Psoas muscle (tissue), 8 donors: ENCODE data around the gene TUBE1. TPM values are rescaled to one million over a fixed set of nuclear protein-coding genes. Genes with fewer than 3 reads are reported as not detected.

Source experiments
- ATAC-seq, 4 donors: fragments of 200-7000 bp; cut with Tn5 transposase; one replicate each; pipeline ENCODE4 v1.9.1; 2020; ENCODE audit warnings: moderate library complexity in 3 of 4, mild to moderate bottlenecking in 2 of 4
- DNase-seq, 2 donors: peaks; one replicate each; pipeline ENCODE4 v3.0.0-alpha.2; 2020
- H3K27ac ChIP-seq: fragments of 200-600 bp; one replicate; pipeline ENCODE4 v1.8.0; 2022
- H3K27me3 ChIP-seq, 3 donors: fragments of 200-600 bp in 1 of 3; one replicate each; pipeline versions ENCODE4 v1.6.1 to v1.8.0; 2013 to 2022; ENCODE audit warnings: low read length in 2 of 3, mild to moderate bottlenecking in 2 of 3, moderate library complexity in 1 of 3; ENCODE audit not compliant: insufficient read depth in 3 of 3
- H3K36me3 ChIP-seq, 2 donors: fragments of 200-600 bp in 1 of 2; one replicate each; pipeline versions ENCODE4 v1.6.1 to v1.8.0; 2013 to 2022; ENCODE audit warnings: low read depth in 1 of 2, mild to moderate bottlenecking in 1 of 2, moderate library complexity in 1 of 2; ENCODE audit not compliant: insufficient read depth in 1 of 2
- H3K4me1 ChIP-seq: fragments of 200-600 bp; one replicate; pipeline ENCODE4 v1.8.0; 2022
- H3K4me3 ChIP-seq: fragments of 200-600 bp; one replicate; pipeline ENCODE4 v1.8.0; 2022; ENCODE audit warnings: mild to moderate bottlenecking
- H3K9me3 ChIP-seq: fragments of 200-600 bp; one replicate; pipeline ENCODE4 v1.8.0; 2022
- CTCF ChIP-seq: fragments of 200-600 bp; IDR thresholded peaks from one replicate; pipeline ENCODE4 v1.8.0; 2022; ENCODE audit warnings: antibody characterized with exemption
- WGBS, 3 donors: extraction: QIAGEN DNeasy Blood & Tissue Kit; methylation state at CpG; one replicate each; pipeline versions ENCODE4 v1.1.6 to v1.1.7; 2013; 5-methylcytosine and 5-hydroxymethylcytosine counted together
- intact Hi-C, 2 donors: fragments of 100-400 bp; cut with DNase I; formaldehyde crosslinking; loops; one replicate each; pipeline versions ENCODE4 v1.11.0 to v1.14.2; 2022
- polyA plus RNA-seq, 3 donors: library from polyadenylated mRNA; stranded (reverse); fragments of 200-250 nt; gene quantifications; one replicate each; pipeline ENCODE4 v1.2.3, GENCODE V29; 2013
- total RNA-seq, 4 donors: library from RNA; stranded (reverse); fragmentation: NEBNext Ultra II Directional in 2 of 4; extraction: Animal tissue kit (Norgen Biotek cat#: 25700) in 2 of 4; gene quantifications; one replicate each; pipeline versions ENCODE4 v1.2.1 to v1.2.4, GENCODE V29; 2021 to 2023
- donor health status: healthy with polysubstance abuse.
- donor health status: DM: no; HTN: no; CAD: no; lungs with moderate emphysema.
- donor health status: Bipolar disorder and iron deficiency.
- donor health status: healthy.
- donor health status: DM: yes; HTN: yes; CAD: no.
- donor health status: DM: no; HTN: no; CAD: no.
- donor health status: DM: no; HTN: no; CAD: no.
- donor health status: DM: yes; HTN: yes; CAD: no.

TUBE1 gene
- total and polyA plus RNA-seq, 7 donors, result 4.7 to 7.0 (median 5.9) TPM

- ATAC-seq, result no peak
- Histone ChIP-seq H3K9me3 (no peaks in the 10 kb centered on the region), H3K27me3 (no peaks in the 10 kb centered on the region), H3K4me3 (no peak overlapping the region), H3K4me1 (peaks cover 13% of the 10 kb centered on the region), H3K36me3 (no peaks in the 10 kb centered on the region), H3K27ac (no peak overlapping the region)
- no peak for DNase-seq
- intact Hi-C loops, result no loop called here
- TF ChIP-seq CTCF, result no peak
Measured at GRCh38 chr6:112022749-112023148, 64.5 kb downstream of the TUBE1 start.

GRCh38 chr6:112021691-112022310 is 65.5 kb downstream of the TUBE1 start:
- no peak for TF ChIP-seq CTCF
- intact Hi-C loops, result no loop called here
- peaks cover 13% of the 10 kb centered on the region for H3K4me1 ChIP-seq
- 68% methylated on average over 6 of the region's 6 CpGs for WGBS, 3 donors
- H3K27me3 ChIP-seq, result no peaks in the 10 kb centered on the region
- H3K4me3 ChIP-seq, result no peak overlapping the region
- no peak overlapping the region for H3K27ac ChIP-seq
- no peak for DNase-seq
- no peaks in the 10 kb centered on the region for H3K9me3 ChIP-seq
- ATAC-seq, result no peak
- H3K36me3 ChIP-seq, result no peaks in the 10 kb centered on the region

Other genes starting within 250 kb of the TUBE1 start
- 10 to 100 TPM in 3 of 4 donors, 1 to 10 TPM in 1; 9.5 to 27.8 (median 15.0) TPM for gene FYN, start 214.0 kb downstream of the TUBE1 start, total RNA-seq
- 10 to 100 TPM in 1 of 3 donors, 1 to 10 TPM in 2; 7.1 to 12.3 (median 8.9) TPM for gene FYN, start 214.0 kb downstream of the TUBE1 start, polyA plus RNA-seq
- not detected for gene CCN6, start 33.4 kb downstream of the TUBE1 start, total RNA-seq
- gene CCN6, start 33.4 kb downstream of the TUBE1 start, polyA plus RNA-seq, result under 1 TPM in 1 of 3 donors, not detected in 2; 0.01 TPM
- 10 to 100 TPM in 2 of 4 donors, 1 to 10 TPM in 2; 7.2 to 17.7 (median 11.2) TPM for gene FAM229B, start 109 bp upstream of the TUBE1 start, total RNA-seq
- gene FAM229B, start 109 bp upstream of the TUBE1 start, polyA plus RNA-seq, result 10 to 100 TPM in 1 of 3 donors, 1 to 10 TPM in 2; 5.8 to 11.5 (median 7.6) TPM
- 10 to 100 TPM in 2 of 4 donors, 1 to 10 TPM in 2; 5.3 to 15.8 (median 9.6) TPM for gene LAMA4, start 167.1 kb upstream of the TUBE1 start, total RNA-seq
- 1 to 10 TPM; 3.0 to 3.6 (median 3.2) TPM for gene LAMA4, start 167.1 kb upstream of the TUBE1 start, polyA plus RNA-seq